ENCODE results near the gene CCDC190. TPM values are rescaled to one million over a fixed set of nuclear protein-coding genes. Genes with fewer than 3 reads are reported as not detected.

Gene CCDC190
- total and polyA plus RNA-seq, 2 of the 13 experiments (the other 11 are each of a cell fraction or from before 2014, with no cell fraction given): not detected

GRCh38 chr1:162892906-162893611, 32.1 kb upstream of the CCDC190 start (continued):
- TF ChIP-seq SP2 (CRISPR knock-in tag; IDR thresholded peaks at IDR 0.05) (no peak), SCMH1 (CRISPR knock-in tag; IDR thresholded peaks at IDR 0.05; ENCODE audit: borderline replicate concordance) (no peak), THAP8 (CRISPR knock-in tag; IDR thresholded peaks at IDR 0.05; ENCODE audit: borderline replicate concordance) (no peak), HMGXB4 (CRISPR knock-in tag; IDR thresholded peaks at IDR 0.05; ENCODE audit: borderline replicate concordance in 1 of 2, low read depth in 1 of 2) (no peak), ZNF841 (CRISPR knock-in tag; IDR thresholded peaks at IDR 0.05; ENCODE audit: borderline replicate concordance) (no peak), CBFB (CRISPR knock-in tag; IDR thresholded peaks at IDR 0.05) (no peak), IKZF4 (CRISPR knock-in tag; IDR thresholded peaks at IDR 0.05; ENCODE audit: borderline replicate concordance, low read depth, not compliant biosample characterization) (no peak), ZNF10 (CRISPR knock-in tag; IDR thresholded peaks at IDR 0.05; ENCODE audit: borderline replicate concordance, low read depth) (no peak), BATF2 (CRISPR knock-in tag; IDR thresholded peaks at IDR 0.05) (no peak), ZNF205 (CRISPR knock-in tag; IDR thresholded peaks at IDR 0.05) (no peak), SIX4 (CRISPR knock-in tag; IDR thresholded peaks at IDR 0.05) (no peak), HOXA5 (CRISPR knock-in tag; IDR thresholded peaks at IDR 0.05) (no peak), ZNF367 (CRISPR knock-in tag; IDR thresholded peaks at IDR 0.05; ENCODE audit: borderline replicate concordance) (no peak), CBX2 (IDR thresholded peaks at IDR 0.05; ENCODE audit: low read depth, low read length) (no peak), CBX2 (CRISPR knock-in tag; IDR thresholded peaks at IDR 0.05; ENCODE audit: low read depth) (no peak), ZNF280B (CRISPR knock-in tag; IDR thresholded peaks at IDR 0.05; ENCODE audit: borderline replicate concordance) (no peak), ZNF672 (CRISPR knock-in tag; IDR thresholded peaks at IDR 0.05) (no peak), ZNF546 (CRISPR knock-in tag; conservative IDR thresholded peaks at IDR 0.05) (no peak), ZNF577 (CRISPR knock-in tag; IDR thresholded peaks at IDR 0.05; ENCODE audit: borderline replicate concordance, low read depth) (no peak), ISL2 (CRISPR knock-in tag; IDR thresholded peaks at IDR 0.05) (peak; percentile 71; the same call in 1 of the 2 replicates), HINFP (CRISPR knock-in tag; IDR thresholded peaks at IDR 0.05; ENCODE audit: low read depth) (no peak), ZNF549 (CRISPR knock-in tag; IDR thresholded peaks at IDR 0.05) (no peak), POLR2G (IDR thresholded peaks at IDR 0.05; ENCODE audit: low read depth, low read length) (no peak), POLR2AphosphoS5 (IDR thresholded peaks at IDR 0.05; ENCODE audit: low read depth, low read length) (no peak), ISX (CRISPR knock-in tag; conservative IDR thresholded peaks at IDR 0.05) (no peak)
